Vagina (tissue), 2 donors: Measurements from ENCODE around the gene MAN1C1. TPM values are rescaled to one million over a fixed set of nuclear protein-coding genes. Genes with fewer than 3 reads are reported as not detected.

Experiments used
- DNase-seq, 2 donors: peaks; one replicate each; pipeline ENCODE4 v3.0.0-alpha.2; 2017; ENCODE audit errors: extremely low spot score in 2 of 2
- H3K27ac ChIP-seq: fragments of 200-600 bp; sonication (generic); one replicate; pipeline ENCODE4 v1.5.1; 2019
- H3K27me3 ChIP-seq: fragments of 200-600 bp; sonication (generic); one replicate; pipeline ENCODE4 v1.5.1; 2019
- H3K36me3 ChIP-seq, 2 donors: fragments of 200-600 bp; sonication (generic); one replicate each; pipeline ENCODE4 v1.5.1; 2017 to 2019
- H3K4me1 ChIP-seq: fragments of 200-600 bp; sonication (generic); one replicate; pipeline ENCODE4 v1.5.1; 2019
- H3K4me3 ChIP-seq, 2 donors: fragments of 200-600 bp; sonication (generic); 1 replicate in 1 of 2; 2 replicates in 1 of 2; pipeline ENCODE4 v1.5.1; 2016 to 2019
- H3K9me3 ChIP-seq: fragments of 200-600 bp; sonication (generic); one replicate; pipeline ENCODE4 v1.5.1; 2019
- CTCF ChIP-seq, 3 experiments: fragments of 450-650 bp in 2 of 3; fragments of 200-600 bp in 1 of 3; sonication (generic) in 1 of 3; IDR thresholded peaks; one replicate each; pipeline ENCODE4 v1.5.1; 2017 to 2019; ENCODE audit warnings: antibody characterized with exemption in 3 of 3, mild to moderate bottlenecking in 2 of 3, moderate library complexity in 2 of 3
- POLR2A ChIP-seq, 2 donors: fragments of 450-650 bp; IDR thresholded peaks; one replicate each; pipeline ENCODE4 v1.6.1; 2017; ENCODE audit warnings: antibody characterized with exemption in 2 of 2, mild to moderate bottlenecking in 2 of 2, moderate library complexity in 2 of 2
- POLR2AphosphoS5 ChIP-seq, 2 donors: sonication (generic); formaldehyde crosslinking; IDR thresholded peaks; one replicate each; pipeline ENCODE4 v1.9.0; 2017; ENCODE audit warnings: antibody characterized with exemption in 2 of 2, mild to moderate bottlenecking in 2 of 2, low read depth in 1 of 2; ENCODE audit not compliant: insufficient read depth in 1 of 2
- intact Hi-C: fragments of 100-400 bp; cut with DNase I; formaldehyde crosslinking; loops from one replicate; pipeline ENCODE4 v1.15.1; 2023
- total RNA-seq: library from RNA; depleted of rRNA; stranded (reverse); fragments of >200 nt; gene quantifications from one replicate; pipeline ENCODE4 v1.2.3, GENCODE V29; 2016

The MAN1C1 gene
- total RNA-seq, 1 donor from 2014 or later: 31.4 TPM

- Histone ChIP-seq H3K9me3 (no peaks in the 10 kb centered on the region), H3K4me1 (peaks cover 26% of the 10 kb centered on the region), H3K27me3 (no peaks in the 10 kb centered on the region), H3K4me3 (no peak overlapping the region), H3K36me3 (peaks cover 0 to 7% of the 10 kb centered on the region in 2 donors), H3K27ac (no peak overlapping the region)
- TF ChIP-seq CTCF (IDR thresholded peaks at IDR 0.05) (no peak), POLR2A (IDR thresholded peaks at IDR 0.05) (no peak), POLR2AphosphoS5 (IDR thresholded peaks at IDR 0.05; ENCODE audit: insufficient read depth in 1 of 2, low read depth in 1 of 2) (no peak)
- intact Hi-C loops: no loop called here
- no peak for DNase-seq
These were observed 199.6 kb downstream of the MAN1C1 start for GRCh38 chr1:25816112-25816718.

GRCh38 chr1:25817840-25818501, 201.4 kb downstream of the MAN1C1 start:
- DNase-seq: no peak
- Histone ChIP-seq H3K27ac (no peak overlapping the region), H3K9me3 (no peaks in the 10 kb centered on the region), H3K4me1 (peaks cover 37% of the 10 kb centered on the region), H3K27me3 (no peaks in the 10 kb centered on the region), H3K36me3 (peaks cover 0 to 7% of the 10 kb centered on the region in 2 donors), H3K4me3 (no peak overlapping the region)
- intact Hi-C loops: no loop called here
- TF ChIP-seq POLR2AphosphoS5 (IDR thresholded peaks at IDR 0.05; ENCODE audit: insufficient read depth in 1 of 2, low read depth in 1 of 2) (no peak), POLR2A (IDR thresholded peaks at IDR 0.05) (no peak), CTCF (IDR thresholded peaks at IDR 0.05) (no peak)

- Histone ChIP-seq H3K4me1 (peaks cover 41% of the 10 kb centered on the region), H3K9me3 (no peaks in the 10 kb centered on the region), H3K36me3 (peaks cover 0 to 7% of the 10 kb centered on the region in 2 donors), H3K27ac (peak overlapping the region; percentile 81), H3K4me3 (peak overlapping the region; percentile 77 to 82), H3K27me3 (no peaks in the 10 kb centered on the region)
- no peak for DNase-seq
- no peak for TF ChIP-seq POLR2A (IDR thresholded peaks at IDR 0.05)
- no peak for TF ChIP-seq CTCF (IDR thresholded peaks at IDR 0.05)
- TF ChIP-seq POLR2AphosphoS5 (IDR thresholded peaks at IDR 0.05; ENCODE audit: insufficient read depth in 1 of 2, low read depth in 1 of 2): no peak
- intact Hi-C loops: no loop called here
These were observed 202.0 kb downstream of the MAN1C1 start for GRCh38 chr1:25818569-25818968.

- Histone ChIP-seq H3K27me3 (no peaks in the 10 kb centered on the region), H3K4me1 (peaks cover 41% of the 10 kb centered on the region), H3K36me3 (peaks cover 0 to 7% of the 10 kb centered on the region in 2 donors), H3K4me3 (peak within 1 kb of the TSS; percentile 77 to 82), H3K27ac (peak within 1 kb of the TSS; percentile 81), H3K9me3 (no peaks in the 10 kb centered on the region)
- DNase-seq: peak in 1 of 2 donors; percentile 89
- intact Hi-C loops: no loop called here
- TF ChIP-seq POLR2A (IDR thresholded peaks at IDR 0.05): peak in 1 of 2 donors; percentile 85
- peak; percentile 73 to 99 for TF ChIP-seq POLR2AphosphoS5 (IDR thresholded peaks at IDR 0.05; ENCODE audit: insufficient read depth in 1 of 2, low read depth in 1 of 2)
- TF ChIP-seq CTCF (IDR thresholded peaks at IDR 0.05): no peak
These were observed 203.1 kb downstream of the MAN1C1 start, which contains the start of gene MTFR1L for GRCh38 chr1:25819491-25820246. TSS of gene MTFR1L (plus strand) at chr1:25819954. CDS start at chr1:25823105, 3,151 bp downstream.
